Cardiac fibroblast (primary cell): ENCODE measurements around the gene TJAP1.

ENCODE experiments used
- DNase-seq, 2 donors: peaks; one replicate each; pipeline versions ENCODE4 v3.0.0 to v3.0.0-alpha.2; 2010; ENCODE audit warnings: low read depth in 2 of 2
- H3K4me3 ChIP-seq, 2 donors: replicated peaks in 1 of 2; 1 replicate in 1 of 2; 2 replicates in 1 of 2; pipeline ENCODE4 v1.5.1; 2011; ENCODE audit warnings: low read depth in 2 of 2, low read length in 2 of 2, mild to moderate bottlenecking in 2 of 2, moderate library complexity in 1 of 2
- CTCF ChIP-seq: IDR thresholded peaks from one replicate; pipeline ENCODE4 v1.5.1; 2011; ENCODE audit warnings: low read depth, mild to moderate bottlenecking, low read length, inconsistent platforms

The TJAP1 gene

DNA sequence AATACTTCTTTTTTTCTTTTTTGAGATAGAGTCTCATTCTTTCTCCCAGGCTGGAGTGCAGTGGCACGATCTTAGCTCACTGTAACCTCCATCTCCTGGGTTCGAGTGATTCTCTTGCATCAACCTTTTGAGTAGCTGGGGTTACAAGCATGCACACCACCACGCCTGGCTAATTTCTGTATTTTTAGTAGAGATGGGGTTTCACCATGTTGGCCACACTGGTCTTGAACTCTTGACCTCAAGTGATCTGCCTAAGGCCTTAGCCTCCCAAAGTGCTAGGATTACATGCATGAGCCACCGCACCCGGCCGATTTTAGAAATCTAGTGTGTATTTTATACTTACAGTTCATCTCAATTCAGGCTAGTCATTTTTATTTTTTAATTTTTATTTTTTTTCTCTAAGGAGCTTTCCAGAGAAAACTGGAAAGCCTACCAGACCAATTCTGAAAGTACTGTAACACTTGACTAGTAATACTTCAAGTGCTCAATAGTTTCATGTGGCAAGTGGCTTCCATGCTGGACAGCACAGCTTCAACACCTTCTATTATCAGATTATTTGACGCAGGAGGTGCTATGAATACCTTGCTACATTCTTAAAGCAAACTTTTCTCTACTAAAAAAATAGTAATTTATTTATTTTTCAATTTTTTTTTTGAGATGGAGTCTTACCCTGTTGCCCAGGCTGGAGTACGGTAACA lies 64.6 kb downstream of the TJAP1 start:
- no peak for TF ChIP-seq CTCF
- DNase-seq: no peak
- H3K4me3 ChIP-seq: no peak overlapping the region

DNA sequence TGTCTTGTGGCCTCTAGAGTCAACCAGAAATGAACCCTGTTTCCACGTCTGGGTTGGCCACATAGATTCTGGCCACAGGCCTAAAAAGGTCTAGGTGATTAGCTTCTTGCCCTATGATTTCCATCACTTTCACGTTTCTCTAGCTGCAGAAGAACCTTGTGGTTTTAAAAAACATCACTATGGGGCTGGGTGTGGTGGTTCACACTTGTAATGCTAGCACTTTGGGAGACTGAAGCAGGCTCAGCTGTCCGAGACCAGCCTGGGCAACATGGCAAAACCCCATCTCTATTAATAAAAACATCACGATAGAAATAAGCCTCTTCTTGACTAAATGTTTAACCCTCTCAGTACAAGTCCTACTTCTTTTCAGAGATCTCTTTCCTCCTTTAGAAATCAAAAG lies 67.1 kb downstream of the TJAP1 start:
- no peak for TF ChIP-seq CTCF
- DNase-seq: no peak
- H3K4me3 ChIP-seq: no peak overlapping the region

DNA sequence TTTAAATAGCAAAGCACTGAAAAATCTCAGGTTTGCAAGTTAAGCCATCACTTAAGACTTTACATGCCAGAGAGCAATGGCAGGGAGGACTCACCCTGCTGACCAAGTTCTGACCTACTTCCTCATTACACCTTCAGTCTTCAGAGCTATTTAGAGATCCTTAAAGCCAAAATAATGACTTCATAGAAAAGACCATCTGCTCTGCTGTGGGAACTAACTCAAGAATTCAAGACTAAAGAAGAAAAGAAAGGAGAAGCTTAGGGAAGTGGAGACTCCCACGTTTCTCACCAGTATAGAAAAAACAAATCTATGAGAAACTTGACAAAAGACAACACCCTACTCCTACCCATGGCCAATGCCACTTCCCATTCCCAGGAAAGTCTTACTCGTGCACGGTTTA lies 69.9 kb downstream of the TJAP1 start:
- no peak for DNase-seq
- H3K4me3 ChIP-seq: no peak overlapping the region
- no peak for TF ChIP-seq CTCF
